Hepatic stellate cell (primary cell): ENCODE measurements around the gene TGOLN2.

Experiments used
- DNase-seq: peaks from one replicate; pipeline ENCODE4 v3.0.0; 2011; ENCODE audit warnings: low spot score

TGOLN2 gene

DNA sequence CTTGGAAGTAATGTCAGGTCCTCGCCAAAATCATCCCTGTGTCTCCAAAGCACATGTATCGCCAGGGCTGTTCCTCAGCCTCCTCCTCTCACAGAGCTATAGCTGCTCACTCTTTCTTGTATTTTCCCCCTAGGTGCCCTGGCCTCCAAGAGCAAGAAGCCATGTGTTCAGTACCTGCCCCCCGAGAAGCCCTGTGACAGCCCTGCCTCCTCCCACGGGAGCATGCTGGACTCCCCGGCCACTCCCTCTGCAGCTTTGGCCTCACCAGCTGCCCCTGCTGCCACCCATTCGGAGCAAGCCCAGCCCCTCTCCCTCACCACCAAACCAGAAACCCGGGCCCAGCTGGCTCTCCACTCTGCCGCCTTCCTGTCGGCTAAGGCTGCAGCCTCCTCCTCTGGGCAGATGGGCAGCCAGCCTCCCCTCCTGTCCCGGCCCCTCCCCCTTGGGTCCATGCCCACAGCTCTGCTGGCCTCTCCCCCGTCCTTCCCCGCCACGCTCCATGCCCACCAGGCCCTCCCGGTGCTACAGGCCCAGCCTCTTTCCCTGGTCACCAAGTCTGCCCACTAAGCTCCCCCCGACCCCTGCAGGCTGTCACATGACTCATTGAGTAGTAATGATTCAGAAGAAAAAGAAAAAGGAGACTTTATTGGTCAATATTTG, 18.8 kb downstream of the TGOLN2 start:
- no peak for DNase-seq

- no peak for DNase-seq
These were observed 19.6 kb downstream of the TGOLN2 start for GRCh38 chr2:85308201-85308600.

- DNase-seq, result no peak
These were observed 20.3 kb downstream of the TGOLN2 start for GRCh38 chr2:85307527-85307897.

GRCh38 chr2:85303780-85304531, 23.8 kb downstream of the TGOLN2 start:
- DNase-seq, result no peak

GRCh38 chr2:85302121-85302520, 25.7 kb downstream of the TGOLN2 start:
- DNase-seq, result no peak

DNA sequence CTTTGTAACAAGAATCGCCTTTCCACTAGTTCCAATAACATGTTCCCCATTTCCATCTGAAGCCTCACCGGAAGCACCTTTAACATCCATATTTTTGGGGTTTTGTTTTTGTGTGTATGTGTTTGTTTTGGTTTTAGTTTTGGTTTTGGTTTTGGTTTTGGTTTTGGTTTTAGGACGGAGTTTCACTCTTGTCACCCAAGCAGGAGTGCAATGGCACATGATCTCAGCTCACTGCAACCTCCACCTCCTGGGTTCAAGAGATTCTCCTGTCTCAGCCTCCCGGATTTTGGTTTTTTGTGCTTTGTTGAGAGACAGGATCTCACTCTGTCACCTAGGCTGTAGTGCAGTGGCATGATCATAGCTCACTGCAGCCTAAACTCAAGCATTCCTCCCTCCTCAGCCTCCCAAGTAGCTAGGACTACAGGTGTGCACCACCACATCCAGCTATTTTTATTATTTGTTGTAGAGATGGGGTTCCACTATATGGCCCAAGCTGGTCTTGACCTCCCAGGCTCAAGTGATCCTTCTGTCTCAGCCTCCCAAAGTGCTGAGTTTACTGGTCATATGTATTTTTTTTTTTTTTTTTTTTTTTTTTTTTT, 36.3 kb downstream of the TGOLN2 start:
- DNase-seq, result no peak

- peak; percentile 74 for DNase-seq
These were observed 39.5 kb downstream of the TGOLN2 start for GRCh38 chr2:85288244-85288725.

- DNase-seq, result no peak
These were observed 40.1 kb downstream of the TGOLN2 start for GRCh38 chr2:85287721-85288120.

- no peak for DNase-seq
These were observed 40.9 kb downstream of the TGOLN2 start for GRCh38 chr2:85286918-85287317.

DNA sequence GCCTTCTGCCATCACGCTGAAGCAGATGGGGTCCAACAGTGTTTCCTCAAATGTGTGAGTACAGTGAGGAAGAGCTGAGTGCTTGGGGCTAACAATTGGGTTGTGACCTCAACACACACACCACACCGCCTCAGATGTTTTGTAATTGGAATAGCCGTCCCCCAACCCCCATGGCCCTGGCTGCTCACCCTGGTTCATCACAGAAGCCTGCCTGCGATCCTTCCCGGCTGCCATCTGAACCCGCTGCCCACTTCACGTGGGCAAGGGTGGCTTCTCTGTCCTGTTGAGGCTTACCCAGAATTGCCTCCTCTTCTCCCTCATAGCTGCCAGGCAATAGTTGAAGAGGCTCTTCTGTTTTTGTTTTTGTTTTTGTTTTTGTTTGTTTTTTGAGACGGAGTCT, 44.1 kb downstream of the TGOLN2 start:
- DNase-seq, result no peak

GRCh38 chr2:85282914-85283313, 44.9 kb downstream of the TGOLN2 start:
- DNase-seq, result no peak

- no peak for DNase-seq
These were observed 46.2 kb downstream of the TGOLN2 start for GRCh38 chr2:85281553-85281952.

DNA sequence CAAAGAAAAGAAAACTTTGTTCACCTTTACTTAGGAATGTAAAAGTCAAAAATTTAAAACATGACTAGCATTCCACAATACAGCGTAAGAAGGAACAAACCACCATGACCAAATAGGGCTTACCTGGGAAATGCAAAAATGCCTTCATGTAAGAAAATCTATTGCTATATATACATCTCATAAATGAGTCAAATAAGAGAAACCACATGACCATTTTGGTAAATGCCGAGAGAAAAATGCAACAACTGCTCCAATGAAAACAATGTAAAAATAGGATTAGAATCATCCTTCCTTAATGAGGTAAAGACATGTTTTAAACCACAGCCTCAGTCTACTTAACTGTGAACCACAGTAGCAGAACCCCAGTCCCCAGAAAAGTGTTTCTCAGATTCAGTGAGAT, 49.4 kb downstream of the TGOLN2 start:
- DNase-seq, result peak; percentile 50

DNA sequence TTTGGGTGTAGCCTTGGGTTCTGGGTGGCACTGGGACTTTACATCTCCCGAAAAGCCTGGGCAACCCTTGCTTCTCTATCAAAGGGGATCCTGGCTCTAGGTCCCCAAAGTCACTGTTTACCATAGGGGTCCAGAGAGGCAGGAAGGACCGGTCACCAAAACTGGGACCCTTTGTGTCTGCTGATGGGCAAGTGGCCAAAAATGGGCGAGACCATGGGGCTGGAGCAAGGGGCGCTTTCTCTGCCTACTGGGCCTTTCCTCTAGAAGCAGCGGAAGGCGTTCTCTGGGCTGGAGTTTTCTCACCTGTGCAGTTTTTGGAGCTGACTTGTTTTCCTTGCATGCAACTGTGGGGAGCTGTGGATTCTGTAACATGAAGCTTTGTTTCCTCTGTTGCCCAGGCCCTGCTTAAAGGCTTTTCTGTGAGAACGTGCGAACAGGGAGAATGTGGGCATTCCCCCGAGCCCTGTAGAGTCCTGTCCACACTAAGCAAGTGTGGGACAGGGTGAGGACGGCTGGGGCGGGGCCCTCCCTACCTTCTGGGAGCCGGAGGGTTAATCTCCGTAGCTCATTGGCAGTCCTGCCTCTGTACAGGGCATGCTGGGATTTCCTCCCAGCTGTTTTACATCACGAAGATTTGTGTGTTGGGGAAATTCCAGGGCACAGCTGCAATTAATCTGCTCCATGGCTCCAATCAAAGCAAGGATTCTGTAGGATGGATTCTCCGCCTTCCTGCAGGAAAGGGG, 50.2 kb downstream of the TGOLN2 start:
- DNase-seq, result peak; percentile 77

DNA sequence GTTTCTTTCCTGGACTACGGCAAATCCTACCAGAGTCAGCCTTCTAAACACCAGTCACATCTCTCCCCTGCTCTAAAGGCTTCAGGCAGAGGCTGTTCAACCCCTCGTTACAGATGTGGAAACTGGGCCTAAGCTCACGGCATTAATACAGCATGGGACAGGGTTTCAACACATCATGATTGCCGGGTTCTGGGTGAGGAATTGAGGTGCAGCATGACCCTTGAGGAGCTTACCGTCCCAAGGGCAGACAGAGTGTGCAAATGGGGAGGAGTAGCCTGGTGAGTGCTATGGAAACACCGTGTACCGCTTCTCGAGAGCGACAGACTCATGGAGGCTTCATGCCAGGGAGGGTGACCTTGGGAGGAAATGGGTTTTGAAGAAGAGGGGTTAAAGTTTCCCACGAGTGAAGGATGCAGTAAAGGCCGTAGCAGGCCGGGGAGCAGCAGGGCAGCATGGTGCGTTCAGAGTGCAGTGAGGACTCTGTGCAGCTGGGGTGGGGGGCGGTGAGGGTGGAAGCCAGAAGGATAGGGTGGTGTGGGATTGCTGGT, 51.1 kb downstream of the TGOLN2 start:
- no peak for DNase-seq

DNA sequence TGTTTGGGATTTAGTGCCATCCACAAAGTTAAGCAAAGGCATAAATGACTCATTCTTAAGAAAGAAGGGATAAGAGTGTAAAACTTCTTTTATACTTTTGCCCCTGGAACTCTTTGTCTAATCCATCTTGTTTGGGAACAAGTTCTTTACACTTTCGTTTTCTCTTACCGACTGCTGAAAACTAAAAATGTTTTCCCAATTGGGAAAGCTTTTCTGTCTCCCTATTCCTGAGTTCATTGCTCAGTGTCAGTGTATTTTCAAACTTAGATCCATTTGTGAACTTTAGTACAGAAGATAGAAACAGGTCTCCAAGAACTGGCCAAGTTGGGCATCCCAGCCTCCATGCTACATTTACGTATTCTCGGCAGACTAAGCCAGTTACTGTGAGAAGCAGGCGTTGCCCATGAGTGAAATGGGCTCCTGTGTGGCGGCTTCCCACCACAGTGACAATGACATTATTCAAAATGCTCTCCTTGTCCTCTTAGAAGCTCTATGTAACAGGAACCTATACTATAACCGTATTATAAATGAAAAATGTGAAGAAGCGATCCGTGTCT, 51.7 kb downstream of the TGOLN2 start:
- no peak for DNase-seq

GRCh38 chr2:85273738-85274731, 53.8 kb downstream of the TGOLN2 start:
- DNase-seq, result peak; percentile 57

GRCh38 chr2:85272357-85272756, 55.4 kb downstream of the TGOLN2 start:
- no peak for DNase-seq

DNA sequence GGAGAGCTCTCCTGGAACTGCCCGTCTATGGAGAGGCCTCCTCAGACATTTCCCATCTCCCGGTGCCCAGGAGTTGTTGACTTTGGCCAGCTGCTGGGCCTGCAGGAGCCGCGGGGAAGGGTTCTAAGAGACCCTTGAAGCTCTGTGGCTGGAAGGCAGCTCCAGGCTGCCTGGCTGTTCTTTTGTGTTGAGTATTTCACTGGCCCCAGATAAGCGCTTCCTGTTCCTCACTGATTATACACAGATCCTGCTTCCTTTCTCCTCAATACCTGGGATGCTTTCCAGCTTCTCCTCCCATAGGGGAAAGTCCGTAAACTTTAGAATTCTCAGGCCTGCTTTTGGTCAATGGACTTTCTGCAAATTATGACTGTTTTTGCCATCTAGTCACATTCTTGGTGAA, 57.8 kb downstream of the TGOLN2 start:
- no peak for DNase-seq
